ENCODE data around the gene FRMD8.

The FRMD8 gene

DNA sequence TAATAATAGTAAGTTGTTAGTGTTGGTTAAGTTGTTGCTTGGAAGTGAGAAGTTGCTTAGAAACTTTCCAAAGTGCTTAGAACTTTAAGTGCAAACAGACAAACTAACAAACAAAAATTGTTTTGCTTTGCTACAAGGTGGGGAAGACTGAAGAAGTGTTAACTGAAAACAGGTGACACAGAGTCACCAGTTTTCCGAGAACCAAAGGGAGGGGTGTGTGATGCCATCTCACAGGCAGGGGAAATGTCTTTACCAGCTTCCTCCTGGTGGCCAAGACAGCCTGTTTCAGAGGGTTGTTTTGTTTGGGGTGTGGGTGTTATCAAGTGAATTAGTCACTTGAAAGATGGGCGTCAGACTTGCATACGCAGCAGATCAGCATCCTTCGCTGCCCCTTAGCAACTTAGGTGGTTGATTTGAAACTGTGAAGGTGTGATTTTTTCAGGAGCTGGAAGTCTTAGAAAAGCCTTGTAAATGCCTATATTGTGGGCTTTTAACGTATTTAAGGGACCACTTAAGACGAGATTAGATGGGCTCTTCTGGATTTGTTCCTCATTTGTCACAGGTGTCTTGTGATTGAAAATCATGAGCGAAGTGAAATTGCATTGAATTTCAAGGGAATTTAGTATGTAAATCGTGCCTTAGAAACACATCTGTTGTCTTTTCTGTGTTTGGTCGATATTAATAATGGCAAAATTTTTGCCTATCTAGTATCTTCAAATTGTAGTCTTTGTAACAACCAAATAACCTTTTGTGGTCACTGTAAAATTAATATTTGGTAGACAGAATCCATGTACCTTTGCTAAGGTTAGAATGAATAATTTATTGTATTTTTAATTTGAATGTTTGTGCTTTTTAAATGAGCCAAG lies 38.9 kb downstream of the FRMD8 start:
- peak; percentile 51 for DNase-seq (ENCODE audit: low spot score)

DNA sequence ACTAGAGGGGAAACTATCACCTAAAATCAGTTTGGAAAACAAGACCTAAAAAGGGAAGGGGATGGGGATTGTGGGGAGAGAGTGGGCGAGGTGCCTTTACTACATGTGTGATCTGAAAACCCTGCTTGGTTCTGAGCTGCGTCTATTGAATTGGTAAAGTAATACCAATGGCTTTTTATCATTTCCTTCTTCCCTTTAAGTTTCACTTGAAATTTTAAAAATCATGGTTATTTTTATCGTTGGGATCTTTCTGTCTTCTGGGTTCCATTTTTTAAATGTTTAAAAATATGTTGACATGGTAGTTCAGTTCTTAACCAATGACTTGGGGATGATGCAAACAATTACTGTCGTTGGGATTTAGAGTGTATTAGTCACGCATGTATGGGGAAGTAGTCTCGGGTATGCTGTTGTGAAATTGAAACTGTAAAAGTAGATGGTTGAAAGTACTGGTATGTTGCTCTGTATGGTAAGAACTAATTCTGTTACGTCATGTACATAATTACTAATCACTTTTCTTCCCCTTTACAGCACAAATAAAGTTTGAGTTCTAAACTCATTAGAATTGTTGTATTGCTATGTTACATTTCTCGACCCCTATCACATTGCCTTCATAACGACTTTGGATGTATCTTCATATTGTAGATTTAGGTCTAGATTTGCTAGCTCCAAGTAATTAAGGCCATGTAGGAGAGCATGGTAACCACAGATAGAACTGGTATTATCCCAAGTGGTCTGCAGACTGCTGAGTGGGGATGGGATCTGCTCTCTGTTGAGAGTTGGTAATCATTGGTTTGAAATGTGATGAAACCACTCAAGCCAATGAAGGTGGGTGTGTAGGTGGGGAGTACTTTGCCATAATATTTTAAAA lies 39.8 kb downstream of the FRMD8 start:
- peak; percentile 34 for DNase-seq (ENCODE audit: low spot score)

DNA sequence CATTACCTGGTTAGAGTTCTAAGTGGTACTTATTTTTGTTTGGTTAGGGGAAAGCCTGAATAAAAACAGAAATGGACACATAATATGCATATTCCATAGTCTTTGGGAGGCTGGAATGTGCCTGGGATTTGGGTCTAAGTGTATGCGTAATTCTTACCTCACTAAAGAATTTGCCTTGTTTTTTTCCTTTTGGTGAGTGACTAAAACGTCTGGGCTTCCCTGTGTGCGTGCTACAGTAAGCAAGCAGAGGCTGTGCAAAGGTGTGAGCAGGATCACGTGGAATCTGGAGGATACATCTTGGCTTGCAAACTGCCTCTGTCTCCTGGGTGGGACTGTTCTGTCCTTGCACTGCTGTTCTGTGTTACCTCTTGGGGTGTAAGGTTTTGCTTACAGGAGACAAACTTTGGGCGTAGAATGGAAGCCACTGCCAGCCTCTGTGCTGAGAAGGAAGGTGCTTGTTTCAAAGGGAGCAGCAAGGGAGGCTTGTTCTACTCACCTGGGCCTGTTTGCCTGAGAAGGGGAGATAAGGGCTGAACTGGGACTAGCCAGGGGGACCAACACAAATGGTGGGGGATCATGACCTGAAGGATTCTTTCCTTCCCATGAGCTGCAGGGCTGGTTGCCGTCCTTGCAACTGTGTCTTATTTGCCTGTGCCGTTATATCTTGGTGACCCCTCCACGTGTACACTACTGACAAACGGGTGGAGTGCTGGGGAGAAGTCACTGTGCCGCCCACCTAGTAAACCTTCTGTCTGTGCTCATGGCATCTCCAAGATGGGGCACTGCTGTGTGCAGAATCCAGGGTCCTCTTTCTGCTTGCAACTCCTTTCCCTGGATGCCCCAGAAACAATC lies 40.6 kb downstream of the FRMD8 start:
- peak; percentile 48 for DNase-seq (ENCODE audit: low spot score)

DNA sequence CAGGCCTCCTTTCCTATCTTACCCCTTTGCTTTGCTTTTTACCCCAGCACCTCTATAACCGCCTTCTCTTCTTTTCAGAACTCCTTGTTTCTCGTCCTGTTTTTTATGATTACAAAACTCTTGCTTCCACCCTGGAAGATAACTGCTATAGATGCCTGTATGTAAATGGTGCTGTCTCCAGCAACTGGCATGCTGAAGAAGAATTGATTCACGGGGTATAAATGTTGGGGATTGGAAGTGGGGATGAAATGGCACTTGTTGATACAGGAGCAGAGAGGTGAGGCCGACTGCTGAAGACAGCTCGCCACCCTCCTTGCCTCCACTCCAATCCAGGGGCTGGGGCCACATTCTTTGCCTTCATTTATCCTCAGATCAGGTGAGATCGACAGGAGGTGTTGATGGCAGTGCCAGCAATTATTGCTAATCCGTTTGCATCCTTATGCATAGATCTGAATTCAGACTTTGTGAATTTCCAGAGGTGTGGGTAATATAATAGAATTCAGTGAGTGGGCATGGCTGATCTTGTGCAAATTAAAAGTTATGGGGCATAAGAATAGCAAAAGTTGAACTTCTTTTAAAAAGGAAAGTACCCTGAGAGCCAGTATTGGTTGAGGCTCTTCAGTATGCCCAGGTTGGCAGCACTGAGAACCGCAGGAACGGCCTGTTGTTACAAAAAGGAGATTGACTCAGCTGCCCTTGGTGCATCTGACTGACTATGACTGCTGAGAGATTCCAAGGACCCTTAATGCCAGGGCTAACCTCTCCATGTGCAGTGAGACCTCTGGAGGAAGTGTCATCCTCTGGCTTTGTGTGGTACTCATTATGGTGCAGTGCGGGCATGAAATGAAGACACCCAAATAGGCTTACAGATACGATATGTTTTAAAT lies 41.5 kb downstream of the FRMD8 start:
- DNase-seq (ENCODE audit: low spot score) = peak; percentile 47

DNA sequence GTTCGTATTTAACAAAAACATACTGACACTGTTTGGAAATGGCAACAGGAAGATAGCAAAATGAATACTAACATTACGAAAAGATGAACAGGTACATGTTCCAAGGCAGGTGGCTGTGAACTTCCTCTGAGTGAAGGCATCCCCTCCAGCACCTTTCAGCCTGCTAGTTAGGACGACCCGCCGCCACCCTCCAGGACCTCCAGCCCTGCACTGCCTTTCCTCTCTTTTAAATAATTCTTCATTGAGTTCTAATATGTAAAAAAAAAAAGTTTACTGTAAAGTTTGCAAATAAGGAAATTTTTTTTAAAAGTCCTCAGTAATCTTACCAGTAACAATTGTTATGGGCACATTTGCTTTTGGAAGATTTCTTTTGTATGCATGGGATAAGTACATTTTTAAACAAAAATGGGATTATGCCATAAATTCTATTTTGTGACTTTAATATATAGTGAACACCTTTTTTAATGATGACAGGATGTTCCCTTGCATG lies 42.2 kb downstream of the FRMD8 start:
- DNase-seq (ENCODE audit: low spot score) = no peak

DNA sequence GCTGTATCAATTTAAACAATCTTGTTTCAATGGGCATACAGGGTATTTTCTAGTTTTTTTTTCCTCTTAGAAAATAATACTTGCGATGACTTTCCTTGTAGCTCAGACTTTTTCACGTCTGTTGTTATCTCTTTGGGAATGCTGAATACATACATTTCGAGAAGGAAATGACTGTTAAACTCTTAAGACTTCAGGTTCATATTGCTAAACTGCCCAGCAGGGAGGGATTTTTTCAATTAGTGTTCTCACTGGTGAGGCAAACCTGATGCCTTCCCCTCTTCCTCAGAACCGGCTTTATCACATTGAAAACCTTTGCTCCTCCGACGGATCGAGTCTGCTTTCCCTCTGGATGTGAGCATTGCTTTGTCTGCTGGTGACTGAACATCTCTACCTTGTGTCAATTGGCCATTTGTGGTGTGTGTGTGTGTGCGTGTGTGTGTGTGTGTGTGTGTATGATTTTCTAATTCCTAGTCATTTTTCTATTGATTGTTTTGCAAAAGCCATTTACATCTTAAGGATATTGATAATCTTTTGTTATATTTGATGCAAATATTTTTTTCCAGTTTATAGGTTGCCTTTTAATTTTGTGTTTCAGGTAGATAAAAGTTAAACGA lies 42.7 kb downstream of the FRMD8 start:
- DNase-seq (ENCODE audit: low spot score) = peak; percentile 34

DNA sequence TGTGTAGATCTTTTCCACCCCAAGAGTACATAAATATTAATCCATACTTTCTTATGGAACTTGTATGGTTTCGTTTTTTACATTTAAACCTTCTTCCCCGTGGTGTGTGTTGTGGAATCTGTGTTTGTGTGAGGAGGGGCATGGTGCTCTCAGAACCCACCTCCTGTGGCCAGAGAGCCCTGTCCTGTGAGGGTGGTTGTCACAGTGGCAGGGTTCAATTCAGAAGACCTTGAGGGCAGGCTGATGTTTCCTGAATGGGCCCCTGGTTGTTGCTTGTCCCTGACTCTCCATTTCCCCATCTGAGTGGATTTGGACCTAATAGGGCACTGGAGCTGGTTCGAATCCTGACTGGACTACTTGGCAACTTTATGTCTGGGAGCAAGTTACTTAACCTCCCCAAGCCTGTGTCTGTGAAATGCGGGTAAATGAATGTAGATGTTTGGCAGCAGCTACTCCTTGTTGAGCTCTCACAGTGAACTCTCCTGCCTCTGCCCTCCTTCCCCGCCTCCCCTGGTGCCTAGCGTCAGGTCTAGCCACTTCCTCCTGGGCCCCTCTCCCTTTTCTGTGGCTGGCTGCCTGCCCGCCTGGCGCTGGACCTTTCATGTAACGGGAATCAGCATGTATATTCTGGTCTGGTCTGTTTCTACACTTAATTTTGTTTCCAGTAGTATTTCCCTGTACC lies 43.4 kb downstream of the FRMD8 start:
- peak; percentile 28 for DNase-seq (ENCODE audit: low spot score)

DNA sequence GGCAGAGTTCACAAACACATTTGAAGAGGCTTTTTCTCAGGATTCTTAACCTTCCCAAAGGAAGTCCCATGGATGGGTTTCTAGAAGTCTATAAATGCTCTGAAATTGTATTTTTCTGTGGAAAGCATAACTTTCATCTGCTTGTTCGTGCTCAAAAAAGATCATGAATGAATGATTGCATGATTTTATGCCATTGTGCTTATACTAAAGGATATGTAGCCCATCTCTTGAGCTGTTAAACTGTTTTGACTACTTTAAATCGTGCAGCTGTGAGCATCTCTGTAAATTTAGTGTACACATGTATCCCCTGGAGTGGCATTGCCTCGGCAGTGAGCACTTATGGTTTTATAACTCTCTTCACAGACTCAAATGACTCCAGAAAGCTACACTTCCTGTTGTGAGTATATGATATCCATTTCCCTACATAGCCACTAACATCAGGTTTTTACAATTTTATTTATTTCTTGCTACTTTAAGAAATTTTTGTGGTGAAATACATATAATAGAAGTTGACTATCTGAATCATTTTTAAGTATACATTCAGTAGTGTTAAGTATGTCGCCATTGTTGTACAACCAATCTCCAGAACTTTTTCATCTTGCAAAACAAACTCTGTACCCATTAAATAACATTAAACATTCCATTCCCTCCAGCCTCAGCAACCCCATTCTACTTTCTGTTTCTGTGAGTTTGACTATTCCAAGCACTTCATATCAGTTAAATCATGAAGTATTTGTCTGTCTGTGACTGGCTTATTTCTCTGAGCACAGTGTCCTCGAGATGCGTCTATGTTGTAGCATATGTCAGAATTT lies 44.2 kb downstream of the FRMD8 start:
- DNase-seq (ENCODE audit: low spot score) = no peak

DNA sequence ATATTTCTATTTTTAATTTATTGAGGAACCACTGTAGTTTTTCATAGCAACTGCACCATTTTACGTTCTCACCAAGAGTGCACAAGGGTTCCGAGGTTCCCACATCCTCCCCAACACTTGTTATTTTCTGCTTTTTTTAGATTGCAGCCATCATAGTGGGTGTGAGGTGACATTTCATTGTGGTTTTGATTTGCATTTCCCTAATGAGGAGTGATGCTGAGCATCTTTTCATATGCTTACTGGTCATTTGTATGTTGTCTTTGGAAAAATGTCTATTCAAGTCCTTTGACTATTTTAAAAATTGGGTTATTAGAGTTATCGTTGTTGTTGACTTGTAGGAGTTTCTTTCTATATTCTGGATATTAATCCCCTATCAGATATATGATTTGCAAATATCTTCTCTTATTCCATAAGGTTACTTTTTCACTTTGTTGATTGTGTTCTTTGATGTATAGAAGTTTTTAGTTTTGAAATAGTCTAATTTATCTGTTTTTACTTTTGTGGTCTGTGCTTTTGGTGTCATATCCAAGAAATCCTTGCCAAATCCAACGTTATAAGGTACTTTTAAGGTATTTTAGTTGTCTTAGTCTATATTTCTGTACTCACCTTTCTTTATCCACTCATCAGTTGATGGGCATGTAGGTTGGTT lies 45.1 kb downstream of the FRMD8 start:
- no peak for DNase-seq (ENCODE audit: low spot score)

DNA sequence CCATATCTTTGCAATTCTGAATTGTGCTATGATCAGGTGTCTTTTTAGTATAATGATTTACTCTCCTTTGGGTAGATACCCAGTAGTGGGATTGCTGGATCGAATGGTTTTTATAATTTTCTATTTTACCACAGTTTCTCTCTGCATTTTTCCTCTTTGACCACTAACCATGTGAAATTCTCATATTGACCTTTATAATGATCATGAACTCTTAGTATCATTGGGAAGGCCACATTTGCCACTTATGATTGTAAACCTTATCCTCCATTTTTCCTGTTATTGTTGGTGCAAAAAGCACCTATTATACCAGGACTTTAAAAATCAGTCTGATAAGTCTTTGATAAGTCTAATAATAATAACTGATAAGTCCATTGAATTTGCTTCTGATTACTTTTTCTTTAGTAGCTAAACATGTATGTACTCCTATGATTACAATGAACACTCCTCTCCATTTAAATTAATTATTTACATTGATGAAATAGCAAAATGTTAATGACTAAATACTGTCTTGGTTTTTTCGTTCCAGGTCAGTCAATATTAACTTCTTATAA lies 45.7 kb downstream of the FRMD8 start:
- no peak for DNase-seq (ENCODE audit: low spot score)

DNA sequence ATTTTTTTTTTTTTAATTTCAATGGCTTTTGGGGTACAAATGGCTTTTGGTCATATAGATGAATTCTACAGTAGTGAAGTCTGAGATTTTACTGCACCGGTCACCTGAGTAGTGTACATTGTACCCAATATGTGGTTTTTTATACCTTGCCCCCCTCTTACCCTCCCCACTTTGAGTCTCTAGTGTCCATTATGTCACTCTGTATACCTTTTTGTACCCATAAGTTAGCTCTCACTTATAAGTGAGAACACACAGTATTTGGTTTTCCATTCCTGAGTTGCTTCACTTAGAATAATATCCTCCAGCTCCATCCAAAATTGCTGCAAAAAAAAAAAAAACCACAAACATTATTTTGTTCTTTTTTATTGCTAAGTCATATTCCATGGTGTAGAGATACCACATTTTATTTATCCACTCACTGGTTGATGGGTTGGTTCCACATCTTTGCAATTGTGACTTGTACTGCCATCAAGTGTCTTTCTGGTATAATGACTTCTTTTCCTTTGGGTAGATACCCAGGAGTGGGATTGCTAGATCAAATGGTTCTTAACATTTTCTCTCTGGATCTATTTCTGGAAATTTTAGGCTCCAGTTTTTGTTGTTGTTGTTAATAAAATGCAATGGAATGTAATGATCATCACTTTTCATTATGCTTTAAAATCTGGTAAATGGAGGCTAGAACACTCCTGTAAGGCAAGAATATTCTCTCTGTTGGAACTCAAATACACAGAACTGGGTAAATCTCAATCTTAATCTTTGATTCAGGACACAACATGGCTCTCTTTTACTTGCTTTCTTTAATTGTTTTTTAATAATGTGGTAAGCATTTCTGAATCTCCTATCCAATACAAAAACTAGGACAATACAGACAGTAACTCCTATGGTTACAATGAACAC lies 46.5 kb downstream of the FRMD8 start:
- peak; percentile 47 for DNase-seq (ENCODE audit: low spot score)

DNA sequence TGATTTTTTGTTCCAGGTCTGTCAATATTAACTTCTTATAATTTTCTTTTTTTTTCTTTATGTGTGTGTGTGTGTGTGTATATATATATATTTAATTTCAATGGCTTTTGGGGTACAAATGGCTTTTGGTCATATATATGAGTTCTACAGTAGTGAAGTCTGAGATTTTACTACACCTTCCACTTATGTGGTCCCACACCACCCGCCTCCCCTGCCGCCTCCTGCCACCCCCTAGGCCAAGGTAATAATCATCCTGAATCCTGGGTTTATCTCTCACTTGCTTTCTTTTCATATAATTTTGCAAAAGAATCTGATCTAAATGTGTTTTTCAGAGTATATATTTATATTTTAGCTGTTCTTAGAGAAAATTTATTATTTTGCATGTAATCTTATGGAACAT lies 47.2 kb downstream of the FRMD8 start:
- no peak for DNase-seq (ENCODE audit: low spot score)

DNA sequence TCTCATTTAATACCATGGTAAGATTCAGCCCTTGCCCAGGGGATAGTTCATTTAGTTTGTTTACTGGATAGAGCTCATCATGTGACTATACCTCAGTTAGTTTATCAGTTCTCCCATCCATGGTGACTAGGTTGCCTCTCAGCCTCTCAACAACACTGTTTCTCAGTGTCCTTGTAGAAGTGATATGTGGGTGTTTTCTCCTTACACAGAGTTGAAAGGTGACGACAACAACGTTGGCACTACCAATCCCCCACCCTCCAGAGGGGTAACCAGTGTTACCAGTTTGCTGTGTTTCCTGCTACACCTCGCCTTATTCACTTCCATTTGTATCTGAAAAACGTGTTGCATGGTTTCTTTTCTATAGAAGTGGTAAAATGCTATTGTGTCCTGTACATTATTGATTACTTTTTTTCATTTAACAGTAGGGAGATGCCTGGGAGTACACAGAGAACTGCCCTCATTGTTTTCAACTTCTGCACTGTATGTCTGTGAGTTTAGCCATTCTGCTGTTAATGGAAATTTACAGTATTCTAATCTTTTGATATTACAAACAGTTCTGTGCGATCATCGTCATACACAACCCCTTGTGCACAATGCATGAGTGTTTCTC lies 47.7 kb downstream of the FRMD8 start:
- no peak for DNase-seq (ENCODE audit: low spot score)

DNA sequence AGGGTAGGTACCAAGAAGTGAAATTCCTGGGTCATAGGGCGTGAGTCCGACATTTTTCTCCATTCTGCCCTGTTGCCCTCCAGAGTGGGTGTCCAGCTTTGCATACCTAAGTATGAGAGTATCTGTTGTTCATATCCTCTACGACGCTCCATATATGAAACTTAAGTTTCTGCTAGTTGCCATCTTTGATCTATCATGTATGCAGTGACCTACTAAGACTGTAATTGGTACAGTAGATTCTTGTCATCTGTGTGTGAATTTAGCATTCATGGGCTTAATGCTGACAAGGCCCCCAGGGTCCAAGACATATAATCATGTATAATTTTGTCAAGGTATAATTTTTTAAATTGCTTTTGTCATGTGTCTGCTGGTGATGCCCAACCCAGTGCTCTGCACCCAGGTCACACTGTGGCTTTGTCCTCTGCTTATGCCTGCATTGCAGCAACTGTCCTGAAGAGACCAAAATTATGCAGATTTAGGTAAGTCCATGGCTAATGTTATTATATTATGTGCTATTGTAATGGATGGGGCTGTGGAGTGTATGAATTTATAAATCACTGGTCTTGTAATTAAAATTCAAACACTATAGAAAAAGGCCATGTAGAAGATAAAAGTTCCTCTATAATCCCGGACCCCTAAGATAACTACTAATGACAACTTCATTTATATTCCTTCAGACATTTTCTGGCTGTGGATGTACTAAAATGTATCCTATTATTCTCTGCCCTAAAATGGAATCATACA lies 48.4 kb downstream of the FRMD8 start:
- DNase-seq (ENCODE audit: low spot score) = no peak

DNA sequence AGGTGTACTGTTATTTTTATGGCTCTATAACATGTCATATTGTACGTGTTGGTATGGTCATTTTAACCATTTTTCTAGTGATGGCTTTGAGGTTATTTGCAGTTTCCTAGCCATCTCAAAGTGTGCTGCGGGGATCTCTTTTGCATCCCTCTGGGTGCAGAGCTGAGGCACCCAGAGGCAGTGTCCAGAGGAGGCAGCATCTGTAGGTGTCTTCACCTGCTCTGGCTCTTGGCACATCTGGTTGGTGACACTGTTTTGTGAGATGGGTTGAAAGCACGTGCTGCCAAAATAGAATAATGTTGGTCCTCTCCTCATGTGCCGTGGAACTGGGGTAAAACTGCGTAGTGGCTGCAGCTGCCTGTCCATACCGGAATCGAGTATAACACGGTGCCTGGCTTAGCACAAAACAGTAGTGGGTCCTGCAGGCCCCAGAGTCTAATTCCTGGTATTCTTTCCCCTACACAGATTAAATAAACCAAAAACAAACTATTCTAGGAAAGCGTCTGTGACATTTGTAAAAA lies 49.0 kb downstream of the FRMD8 start:
- no peak for DNase-seq (ENCODE audit: low spot score)

Measured in SK-N-DZ (cell line).